Liver (tissue), 9 donors: Measurements from ENCODE around the gene MST1. TPM values are rescaled to one million over a fixed set of nuclear protein-coding genes. Genes with fewer than 3 reads are reported as not detected.

Experiments
- DNase-seq: peaks from one replicate; pipeline ENCODE4 v3.0.0-alpha.2; 2017; ENCODE audit warnings: low spot score
- H3K27ac ChIP-seq, 2 donors: one replicate each; pipeline ENCODE4 v1.7.0; 2013; ENCODE audit warnings: inconsistent platforms in 2 of 2, low read length in 2 of 2, control low read depth in 1 of 2, low read depth in 1 of 2, mild to moderate bottlenecking in 1 of 2
- H3K27me3 ChIP-seq, 4 donors: one replicate each; pipeline versions ENCODE4 v1.6.1 to v1.7.0; 2013; ENCODE audit warnings: low read length in 3 of 4, inconsistent platforms in 1 of 4, mild to moderate bottlenecking in 1 of 4, moderate library complexity in 1 of 4; ENCODE audit not compliant: control insufficient read depth in 4 of 4, insufficient read depth in 4 of 4
- H3K36me3 ChIP-seq, 4 donors: one replicate each; pipeline versions ENCODE4 v1.6.1 to v1.7.0; 2013; ENCODE audit warnings: low read length in 3 of 4, mild to moderate bottlenecking in 3 of 4, low read depth in 1 of 4, moderate library complexity in 1 of 4; ENCODE audit not compliant: control insufficient read depth in 4 of 4, insufficient read depth in 3 of 4
- H3K4me1 ChIP-seq, 4 donors: one replicate each; pipeline versions ENCODE4 v1.6.1 to v1.7.0; 2013; ENCODE audit warnings: low read length in 3 of 4, mild to moderate bottlenecking in 3 of 4, moderate library complexity in 1 of 4; ENCODE audit not compliant: control insufficient read depth in 4 of 4, insufficient read depth in 4 of 4
- H3K4me3 ChIP-seq, 3 donors: one replicate each; pipeline versions ENCODE4 v1.6.1 to v1.7.0; 2013; ENCODE audit warnings: low read length in 3 of 3, control low read depth in 1 of 3, low read depth in 1 of 3, mild to moderate bottlenecking in 1 of 3
- H3K9ac ChIP-seq, 2 donors: one replicate each; pipeline ENCODE4 v1.7.0; 2013; ENCODE audit warnings: low read length in 2 of 2, mild to moderate bottlenecking in 2 of 2, moderate library complexity in 2 of 2, control low read depth in 1 of 2, low read depth in 1 of 2
- H3K9me3 ChIP-seq, 4 donors: one replicate each; pipeline versions ENCODE4 v1.6.1 to v1.7.0; 2013; ENCODE audit warnings: low read length in 3 of 4; ENCODE audit not compliant: control insufficient read depth in 4 of 4
- EGR1 ChIP-seq, 2 donors: IDR thresholded peaks; 2 replicates each; pipeline ENCODE4 v1.6.1; 2016 to 2018; ENCODE audit warnings: antibody characterized with exemption in 2 of 2, low read depth in 2 of 2
- FOXA1 ChIP-seq: IDR thresholded peaks from 2 replicates; pipeline ENCODE4 v1.6.1; 2016; ENCODE audit warnings: antibody characterized with exemption
- FOXA2 ChIP-seq: IDR thresholded peaks from 2 replicates; pipeline ENCODE4 v1.6.1; 2016; ENCODE audit warnings: antibody characterized with exemption
- GABPA ChIP-seq, 2 donors: IDR thresholded peaks in 1 of 2; conservative IDR thresholded peaks in 1 of 2; 2 replicates each; pipeline ENCODE4 v1.6.1; 2016; ENCODE audit warnings: antibody characterized with exemption in 2 of 2, mild to moderate bottlenecking in 1 of 2, moderate library complexity in 1 of 2
- HNF4A ChIP-seq, 2 donors: conservative IDR thresholded peaks; 2 replicates each; pipeline ENCODE4 v1.6.1; 2016; ENCODE audit warnings: antibody characterized with exemption in 2 of 2, mild to moderate bottlenecking in 2 of 2
- HNF4G ChIP-seq: IDR thresholded peaks from 2 replicates; pipeline ENCODE4 v1.6.1; 2016; ENCODE audit warnings: antibody characterized with exemption
- JUND ChIP-seq, 2 donors: IDR thresholded peaks; 2 replicates each; pipeline ENCODE4 v1.6.1; 2016; ENCODE audit warnings: antibody characterized with exemption in 2 of 2
- RAD21 ChIP-seq, 2 donors: IDR thresholded peaks; 2 replicates each; pipeline ENCODE4 v1.6.1; 2016; ENCODE audit warnings: antibody characterized with exemption in 2 of 2, mild to moderate bottlenecking in 2 of 2
- RXRA ChIP-seq, 2 donors: IDR thresholded peaks; 2 replicates each; pipeline ENCODE4 v1.6.1; 2017 to 2018; ENCODE audit warnings: antibody characterized with exemption in 2 of 2, mild to moderate bottlenecking in 1 of 2
- SP1 ChIP-seq: IDR thresholded peaks from 2 replicates; pipeline ENCODE4 v1.6.1; 2018; ENCODE audit warnings: antibody characterized with exemption, mild to moderate bottlenecking
- TAF1 ChIP-seq: conservative IDR thresholded peaks from 2 replicates; pipeline ENCODE4 v1.6.1; 2016; ENCODE audit warnings: antibody characterized with exemption, mild to moderate bottlenecking
- YY1 ChIP-seq: IDR thresholded peaks from 2 replicates; pipeline ENCODE4 v1.6.1; 2016; ENCODE audit warnings: antibody characterized with exemption, mild to moderate bottlenecking
- WGBS: extraction: QIAGEN DNeasy Blood & Tissue Kit; methylation state at CpG from one replicate; pipeline ENCODE4 v1.1.7; 2013; 5-methylcytosine and 5-hydroxymethylcytosine counted together
- polyA plus RNA-seq, 2 donors: library from polyadenylated mRNA; stranded (reverse) in 1 of 2; unstranded in 1 of 2; fragments of 200-250 nt in 1 of 2; fragments of >200 nt in 1 of 2; fragmentation: Nextera tagmentation in 1 of 2; extraction: Ambion mirVana in 1 of 2; gene quantifications; one replicate each; pipeline versions ENCODE4 v1.2.1 to v1.2.3, GENCODE V29; 2013 to 2015
- total RNA-seq, 2 donors: library from RNA; depleted of rRNA; stranded (reverse); fragments of >200 nt; gene quantifications; one replicate each; pipeline ENCODE4 v1.2.3, GENCODE V29; 2014
- TF ChIP-seq, protein P1 (sequence below): fragments of 150-350 bp; IDR thresholded peaks from 2 replicates; pipeline ENCODE4 v1.5.1; 2017; ENCODE audit warnings: improper control_type of control experiment, low read depth, low read length; ENCODE audit not compliant: missing input control
- TF ChIP-seq, protein P2 (sequence below): IDR thresholded peaks from 2 replicates; pipeline ENCODE4 v1.6.1; 2016; ENCODE audit warnings: antibody characterized with exemption
- TF ChIP-seq, protein P3 (sequence below): IDR thresholded peaks from 2 replicates; pipeline ENCODE4 v1.6.1; 2016; ENCODE audit warnings: antibody characterized with exemption
- TF ChIP-seq, protein P4 (sequence below): IDR thresholded peaks from 2 replicates; pipeline ENCODE4 v1.6.1; 2016; ENCODE audit warnings: antibody characterized with exemption
- donor health status: healthy.
- donor health status: healthy.
- donor health status: healthy.
- donor health status: healthy.
- donor health status: healthy.

MST1 gene
- total and polyA plus RNA-seq, 4 donors, result 262 to 634 (median 530) TPM

DNA sequence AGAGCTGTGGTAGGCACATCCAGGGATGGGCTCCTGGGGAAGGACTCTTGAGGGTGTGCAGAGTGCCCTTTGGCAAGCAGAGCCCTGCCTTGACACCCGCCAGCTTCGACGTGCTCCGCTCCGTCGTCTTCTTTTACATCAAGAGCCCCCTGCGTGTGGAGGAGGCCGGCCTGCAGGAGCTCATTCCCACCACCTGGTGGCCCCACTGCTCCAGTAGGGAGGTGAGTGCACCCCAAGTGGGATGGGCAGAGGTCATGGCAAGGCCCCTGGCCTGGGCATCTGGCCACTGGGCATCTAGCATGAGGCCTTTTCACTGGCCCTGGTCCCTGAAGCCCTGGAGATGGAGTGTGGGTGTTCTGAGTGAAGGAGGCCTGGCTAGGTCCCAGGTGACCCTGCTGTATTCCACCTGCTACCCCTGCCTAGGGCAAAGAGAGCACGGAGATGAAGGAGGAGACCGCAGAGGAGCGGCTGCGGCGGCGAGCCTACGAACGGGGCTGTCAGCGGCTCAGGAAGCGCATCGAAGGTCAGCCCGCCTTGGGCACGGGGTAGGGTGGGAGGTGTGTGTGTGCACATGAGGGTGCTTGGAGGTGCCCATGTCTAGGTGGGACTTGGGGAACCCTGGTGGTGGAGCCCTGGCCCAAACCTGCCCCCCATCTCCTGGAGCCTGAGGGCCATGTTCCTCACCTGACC is 12.3 kb upstream of the MST1 start:
- Histone ChIP-seq H3K4me1 (no peaks in the 10 kb centered on the region), H3K4me3 (no peak overlapping the region), H3K27ac (no peak overlapping the region), H3K27me3 (no peaks in the 10 kb centered on the region), H3K9ac (no peak overlapping the region), H3K9me3 (no peaks in the 10 kb centered on the region), H3K36me3 (peaks cover 34 to 85% (median 46%) of the 10 kb centered on the region in 4 donors)
- no peak for DNase-seq
- 91% methylated on average over 21 of the region's 21 CpGs for WGBS
- TF ChIP-seq RXRA (IDR thresholded peaks at IDR 0.05) (peak in 1 of 2 donors; percentile 47), TAF1 (no peak), RAD21 (IDR thresholded peaks at IDR 0.05) (peak in 1 of 2 donors; percentile 60), FOXA1 (no peak), JUND (IDR thresholded peaks at IDR 0.05) (no peak), GABPA (IDR thresholded peaks at IDR 0.05 in 1 of 2, conservative IDR thresholded peaks at IDR 0.05 in 1 of 2) (no peak), SP1 (no peak), HNF4G (no peak)
- TF ChIP-seq, protein P1, sequence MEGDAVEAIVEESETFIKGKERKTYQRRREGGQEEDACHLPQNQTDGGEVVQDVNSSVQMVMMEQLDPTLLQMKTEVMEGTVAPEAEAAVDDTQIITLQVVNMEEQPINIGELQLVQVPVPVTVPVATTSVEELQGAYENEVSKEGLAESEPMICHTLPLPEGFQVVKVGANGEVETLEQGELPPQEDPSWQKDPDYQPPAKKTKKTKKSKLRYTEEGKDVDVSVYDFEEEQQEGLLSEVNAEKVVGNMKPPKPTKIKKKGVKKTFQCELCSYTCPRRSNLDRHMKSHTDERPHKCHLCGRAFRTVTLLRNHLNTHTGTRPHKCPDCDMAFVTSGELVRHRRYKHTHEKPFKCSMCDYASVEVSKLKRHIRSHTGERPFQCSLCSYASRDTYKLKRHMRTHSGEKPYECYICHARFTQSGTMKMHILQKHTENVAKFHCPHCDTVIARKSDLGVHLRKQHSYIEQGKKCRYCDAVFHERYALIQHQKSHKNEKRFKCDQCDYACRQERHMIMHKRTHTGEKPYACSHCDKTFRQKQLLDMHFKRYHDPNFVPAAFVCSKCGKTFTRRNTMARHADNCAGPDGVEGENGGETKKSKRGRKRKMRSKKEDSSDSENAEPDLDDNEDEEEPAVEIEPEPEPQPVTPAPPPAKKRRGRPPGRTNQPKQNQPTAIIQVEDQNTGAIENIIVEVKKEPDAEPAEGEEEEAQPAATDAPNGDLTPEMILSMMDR, result peak; percentile 23
- TF ChIP-seq, protein P2, sequence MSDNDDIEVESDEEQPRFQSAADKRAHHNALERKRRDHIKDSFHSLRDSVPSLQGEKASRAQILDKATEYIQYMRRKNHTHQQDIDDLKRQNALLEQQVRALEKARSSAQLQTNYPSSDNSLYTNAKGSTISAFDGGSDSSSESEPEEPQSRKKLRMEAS, result no peak
- TF ChIP-seq, protein P3, sequence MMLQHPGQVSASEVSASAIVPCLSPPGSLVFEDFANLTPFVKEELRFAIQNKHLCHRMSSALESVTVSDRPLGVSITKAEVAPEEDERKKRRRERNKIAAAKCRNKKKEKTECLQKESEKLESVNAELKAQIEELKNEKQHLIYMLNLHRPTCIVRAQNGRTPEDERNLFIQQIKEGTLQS, result no peak

DNA sequence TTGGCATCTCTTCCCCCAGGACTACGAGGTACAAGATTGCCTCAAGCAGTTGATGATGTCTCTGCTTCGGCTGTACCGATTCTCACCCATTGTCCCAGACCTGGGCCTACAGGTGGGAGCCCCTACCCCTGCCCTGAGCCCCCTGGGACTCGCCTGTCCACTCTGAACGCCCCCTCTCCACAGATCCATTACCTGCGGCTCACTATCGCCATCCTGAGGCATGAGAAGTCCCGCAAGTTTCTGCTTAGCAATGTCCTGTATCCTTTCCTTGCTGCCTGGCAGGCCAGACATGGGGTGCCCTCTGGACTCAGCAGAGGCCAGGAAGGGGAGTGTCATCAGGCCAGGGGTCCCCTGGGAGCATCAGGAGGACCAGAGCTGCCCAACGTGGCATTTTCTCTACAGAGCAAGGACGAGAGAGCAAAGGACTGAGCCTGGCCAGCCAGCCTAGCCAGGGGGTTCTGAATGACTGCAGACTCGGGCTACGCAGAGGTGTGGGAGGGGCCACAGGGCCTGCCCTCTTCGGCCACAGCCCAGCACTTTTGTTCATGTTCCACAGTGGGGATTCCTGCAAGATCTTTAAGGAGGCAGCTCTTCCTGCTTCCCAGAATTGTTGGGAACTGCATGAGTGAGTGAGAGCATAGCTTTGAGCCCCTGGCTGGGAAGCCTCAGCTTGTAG is 11.3 kb upstream of the MST1 start:
- Histone ChIP-seq H3K27me3 (no peaks in the 10 kb centered on the region), H3K9me3 (no peaks in the 10 kb centered on the region), H3K4me3 (no peak overlapping the region), H3K9ac (no peak overlapping the region), H3K36me3 (peaks cover 34 to 76% (median 41%) of the 10 kb centered on the region in 4 donors), H3K27ac (no peak overlapping the region), H3K4me1 (no peaks in the 10 kb centered on the region)
- 85% methylated on average over 13 of the region's 13 CpGs for WGBS
- no peak for TF ChIP-seq HNF4G
- DNase-seq, result no peak

DNA sequence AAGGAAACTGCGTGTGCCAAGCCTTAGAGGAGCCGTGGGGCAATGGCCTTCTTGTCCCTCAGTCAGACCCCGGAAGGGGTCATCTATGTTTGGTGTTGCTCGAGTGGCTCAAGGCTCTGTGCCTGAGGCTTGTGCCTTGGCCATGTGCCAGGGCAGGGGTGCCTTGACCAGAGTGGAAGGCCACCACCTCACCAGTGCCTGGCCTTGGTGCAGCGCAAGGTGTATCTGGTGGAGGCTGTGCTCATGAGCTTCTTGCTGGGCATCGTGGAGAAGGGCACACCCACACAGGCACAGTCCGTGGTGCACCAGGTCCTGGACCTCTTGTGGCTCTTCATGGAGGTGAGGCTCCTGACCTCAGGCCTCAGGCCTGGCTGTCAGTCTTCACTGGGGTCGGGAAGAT is 10.7 kb upstream of the MST1 start:
- Histone ChIP-seq H3K4me1 (no peaks in the 10 kb centered on the region), H3K36me3 (peaks cover 32 to 70% (median 38%) of the 10 kb centered on the region in 4 donors), H3K9ac (no peak overlapping the region), H3K4me3 (no peak overlapping the region), H3K27ac (no peak overlapping the region), H3K27me3 (no peaks in the 10 kb centered on the region), H3K9me3 (no peaks in the 10 kb centered on the region)
- no peak for DNase-seq
- WGBS, result 81% methylated on average over 8 of the region's 8 CpGs
- TF ChIP-seq, protein P2, result no peak
- TF ChIP-seq HNF4G (no peak), HNF4A (conservative IDR thresholded peaks at IDR 0.05) (no peak), RXRA (IDR thresholded peaks at IDR 0.05) (no peak), RAD21 (IDR thresholded peaks at IDR 0.05) (no peak), TAF1 (no peak), FOXA1 (no peak), FOXA2 (no peak), YY1 (no peak), EGR1 (IDR thresholded peaks at IDR 0.05; ENCODE audit: low read depth in 2 of 2) (no peak)
- TF ChIP-seq, protein P4, sequence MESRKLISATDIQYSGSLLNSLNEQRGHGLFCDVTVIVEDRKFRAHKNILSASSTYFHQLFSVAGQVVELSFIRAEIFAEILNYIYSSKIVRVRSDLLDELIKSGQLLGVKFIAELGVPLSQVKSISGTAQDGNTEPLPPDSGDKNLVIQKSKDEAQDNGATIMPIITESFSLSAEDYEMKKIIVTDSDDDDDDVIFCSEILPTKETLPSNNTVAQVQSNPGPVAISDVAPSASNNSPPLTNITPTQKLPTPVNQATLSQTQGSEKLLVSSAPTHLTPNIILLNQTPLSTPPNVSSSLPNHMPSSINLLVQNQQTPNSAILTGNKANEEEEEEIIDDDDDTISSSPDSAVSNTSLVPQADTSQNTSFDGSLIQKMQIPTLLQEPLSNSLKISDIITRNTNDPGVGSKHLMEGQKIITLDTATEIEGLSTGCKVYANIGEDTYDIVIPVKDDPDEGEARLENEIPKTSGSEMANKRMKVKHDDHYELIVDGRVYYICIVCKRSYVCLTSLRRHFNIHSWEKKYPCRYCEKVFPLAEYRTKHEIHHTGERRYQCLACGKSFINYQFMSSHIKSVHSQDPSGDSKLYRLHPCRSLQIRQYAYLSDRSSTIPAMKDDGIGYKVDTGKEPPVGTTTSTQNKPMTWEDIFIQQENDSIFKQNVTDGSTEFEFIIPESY, result no peak
- TF ChIP-seq, protein P1, result no peak
- TF ChIP-seq, protein P3, result no peak
